Measurements from ENCODE around the gene SF3B4.

Gene SF3B4

DNA sequence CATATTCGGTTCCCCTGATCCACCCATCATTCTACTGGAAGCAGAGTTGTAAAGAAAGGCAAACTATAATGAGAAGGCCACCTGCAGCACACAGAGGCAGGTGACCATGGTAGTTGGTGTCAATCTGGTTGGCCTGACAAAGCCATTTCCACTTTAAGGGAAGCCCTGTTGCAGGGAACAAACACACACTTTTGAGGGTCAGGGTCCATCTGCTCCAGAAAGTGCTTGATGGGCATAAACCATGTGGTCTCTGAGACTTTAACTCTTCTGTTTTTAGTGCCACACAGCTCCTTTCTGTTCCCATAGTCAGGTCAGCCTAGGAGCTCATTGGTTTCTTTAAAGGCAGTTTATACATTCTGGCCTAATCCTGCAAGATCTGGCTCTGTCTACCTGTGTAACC, 45.7 kb downstream of the SF3B4 start:
- TF ChIP-seq, protein P1, sequence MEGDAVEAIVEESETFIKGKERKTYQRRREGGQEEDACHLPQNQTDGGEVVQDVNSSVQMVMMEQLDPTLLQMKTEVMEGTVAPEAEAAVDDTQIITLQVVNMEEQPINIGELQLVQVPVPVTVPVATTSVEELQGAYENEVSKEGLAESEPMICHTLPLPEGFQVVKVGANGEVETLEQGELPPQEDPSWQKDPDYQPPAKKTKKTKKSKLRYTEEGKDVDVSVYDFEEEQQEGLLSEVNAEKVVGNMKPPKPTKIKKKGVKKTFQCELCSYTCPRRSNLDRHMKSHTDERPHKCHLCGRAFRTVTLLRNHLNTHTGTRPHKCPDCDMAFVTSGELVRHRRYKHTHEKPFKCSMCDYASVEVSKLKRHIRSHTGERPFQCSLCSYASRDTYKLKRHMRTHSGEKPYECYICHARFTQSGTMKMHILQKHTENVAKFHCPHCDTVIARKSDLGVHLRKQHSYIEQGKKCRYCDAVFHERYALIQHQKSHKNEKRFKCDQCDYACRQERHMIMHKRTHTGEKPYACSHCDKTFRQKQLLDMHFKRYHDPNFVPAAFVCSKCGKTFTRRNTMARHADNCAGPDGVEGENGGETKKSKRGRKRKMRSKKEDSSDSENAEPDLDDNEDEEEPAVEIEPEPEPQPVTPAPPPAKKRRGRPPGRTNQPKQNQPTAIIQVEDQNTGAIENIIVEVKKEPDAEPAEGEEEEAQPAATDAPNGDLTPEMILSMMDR (IDR thresholded peaks at IDR 0.05; ENCODE audit: insufficient read depth, low read length, poor library complexity, severe bottlenecking), result no peak
- H3K27me3 ChIP-seq (replicated peaks; ENCODE audit: control insufficient read depth, insufficient read depth, low read length), result no peaks in the 10 kb centered on the region
- H3K4me3 ChIP-seq (replicated peaks; ENCODE audit: low read depth, low read length), result no peak overlapping the region
- no peaks in the 10 kb centered on the region for H3K36me3 ChIP-seq (ENCODE audit: control insufficient read depth, insufficient read depth, low read length)
- DNase-seq (ENCODE audit: extremely low read depth, insufficient read length), result no peak

DNA sequence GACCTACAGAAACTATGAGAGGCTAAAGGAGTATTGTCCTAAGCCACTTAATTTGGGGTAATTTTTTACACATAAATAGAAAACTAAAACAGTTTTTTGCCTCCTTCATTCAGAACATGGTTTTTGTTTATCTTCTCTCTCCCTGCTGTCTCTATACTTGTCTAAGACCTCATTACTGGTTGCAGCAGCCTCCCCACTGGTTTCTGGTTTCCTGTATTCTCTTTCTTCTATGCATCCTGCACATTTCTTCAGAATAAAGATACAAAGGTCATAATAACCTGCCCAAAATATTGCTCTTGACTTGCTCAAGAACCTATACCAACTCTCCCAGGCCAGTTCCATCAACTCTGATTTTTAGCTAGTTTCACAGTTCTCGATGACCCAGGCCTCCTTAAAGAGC, 48.0 kb downstream of the SF3B4 start:
- TF ChIP-seq, protein P1 (IDR thresholded peaks at IDR 0.05; ENCODE audit: insufficient read depth, low read length, poor library complexity, severe bottlenecking), result no peak
- no peaks in the 10 kb centered on the region for H3K27me3 ChIP-seq (replicated peaks; ENCODE audit: control insufficient read depth, insufficient read depth, low read length)
- DNase-seq (ENCODE audit: extremely low read depth, insufficient read length), result no peak
- no peaks in the 10 kb centered on the region for H3K36me3 ChIP-seq (ENCODE audit: control insufficient read depth, insufficient read depth, low read length)
- no peak overlapping the region for H3K4me3 ChIP-seq (replicated peaks; ENCODE audit: low read depth, low read length)

DNA sequence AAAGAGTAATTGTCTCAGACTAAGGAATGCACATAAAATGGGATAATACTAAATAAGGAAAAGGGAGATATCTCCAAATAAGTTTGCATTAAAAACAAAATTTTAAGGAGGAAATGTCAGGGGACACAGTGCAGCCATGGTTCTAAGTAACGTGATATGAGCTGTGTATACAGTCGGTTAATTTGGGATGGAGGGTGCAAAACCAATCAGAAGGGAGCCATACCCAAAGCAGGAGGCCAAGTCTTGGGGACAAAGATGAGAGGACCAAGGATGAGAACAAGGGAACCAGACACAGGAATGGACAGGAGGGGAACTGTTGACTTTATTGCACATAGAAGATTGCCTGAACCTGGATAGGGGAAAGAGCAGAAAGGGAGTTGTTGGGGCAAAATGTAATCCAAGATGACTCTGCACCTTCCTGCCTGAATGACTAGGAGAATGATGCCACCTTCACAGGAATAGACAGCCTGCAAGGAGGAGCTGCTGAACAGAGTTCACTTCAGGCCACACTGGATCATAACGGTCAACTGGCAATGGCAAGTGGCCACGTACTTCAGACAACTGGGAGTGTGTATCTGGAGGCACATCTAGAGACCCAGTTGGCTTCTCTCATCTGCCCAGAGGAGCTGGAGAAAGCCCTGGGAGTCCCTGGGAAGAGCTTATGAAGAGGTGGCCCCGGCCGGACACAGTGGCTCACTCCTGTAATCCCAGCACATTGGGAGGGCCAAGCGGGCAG, 50.2 kb downstream of the SF3B4 start:
- DNase-seq (ENCODE audit: extremely low read depth, insufficient read length), result no peak
- Histone ChIP-seq H3K36me3 (ENCODE audit: control insufficient read depth, insufficient read depth, low read length) (no peaks in the 10 kb centered on the region), H3K27me3 (replicated peaks; ENCODE audit: control insufficient read depth, insufficient read depth, low read length) (no peaks in the 10 kb centered on the region), H3K4me3 (replicated peaks; ENCODE audit: low read depth, low read length) (no peak overlapping the region)
- TF ChIP-seq, protein P1 (IDR thresholded peaks at IDR 0.05; ENCODE audit: insufficient read depth, low read length, poor library complexity, severe bottlenecking), result no peak

Data from GM06990 (cell line).